Kidney epithelial cell (primary cell): ENCODE results near the gene SMYD1. TPM values are rescaled to one million over a fixed set of nuclear protein-coding genes. Genes with fewer than 3 reads are reported as not detected.

Experiments
- DNase-seq: peaks from one replicate; pipeline ENCODE4 v3.0.0-alpha.2; 2010; ENCODE audit warnings: low read depth
- H3K27me3 ChIP-seq: 2 replicates; pipeline ENCODE4 v1.6.0; 2011; ENCODE audit warnings: low read length; ENCODE audit not compliant: control insufficient read depth, insufficient read depth
- H3K36me3 ChIP-seq: 2 replicates; pipeline ENCODE4 v1.5.1; 2011; ENCODE audit warnings: low read length; ENCODE audit not compliant: control insufficient read depth, insufficient read depth
- H3K4me3 ChIP-seq: 2 replicates; pipeline ENCODE4 v1.5.1; 2011; ENCODE audit warnings: low read depth, mild to moderate bottlenecking, control low read depth, low read length
- CTCF ChIP-seq: IDR thresholded peaks from 2 replicates; pipeline ENCODE4 v1.5.1; 2011; ENCODE audit warnings: mild to moderate bottlenecking, moderate library complexity, low read length, control low read depth, inconsistent platforms; ENCODE audit not compliant: insufficient read depth, poor library complexity, severe bottlenecking
- total RNA-seq: library from RNA; depleted of rRNA; stranded (reverse); fragments of >200 nt; gene quantifications from 2 replicates; pipeline ENCODE4 v1.2.3, GENCODE V29; 2015

The SMYD1 gene
- total RNA-seq, 1 donor from 2014 or later = not detected

GRCh38 chr2:88068044-88068443 is 419 bp downstream of the SMYD1 start:
- Histone ChIP-seq H3K4me3 (no peak overlapping the region), H3K36me3 (no peaks in the 10 kb centered on the region), H3K27me3 (no peaks in the 10 kb centered on the region)
- DNase-seq = no peak
- TF ChIP-seq CTCF = no peak

- no peak overlapping the region for H3K4me3 ChIP-seq
- no peaks in the 10 kb centered on the region for H3K36me3 ChIP-seq
- no peaks in the 10 kb centered on the region for H3K27me3 ChIP-seq
- no peak for DNase-seq
- TF ChIP-seq CTCF = no peak
Measured at GRCh38 chr2:88069117-88069516, 1.5 kb downstream of the SMYD1 start.

- Histone ChIP-seq H3K4me3 (no peak overlapping the region), H3K36me3 (no peaks in the 10 kb centered on the region), H3K27me3 (no peaks in the 10 kb centered on the region)
- no peak for TF ChIP-seq CTCF
- no peak for DNase-seq
Measured at GRCh38 chr2:88070055-88070454, 2.4 kb downstream of the SMYD1 start.

GRCh38 chr2:88071365-88071764 is 3.7 kb downstream of the SMYD1 start:
- H3K36me3 ChIP-seq = no peaks in the 10 kb centered on the region
- DNase-seq = no peak
- no peak overlapping the region for H3K4me3 ChIP-seq
- TF ChIP-seq CTCF = no peak
- H3K27me3 ChIP-seq = no peaks in the 10 kb centered on the region

GRCh38 chr2:88074150-88074549 is 6.5 kb downstream of the SMYD1 start:
- no peak for DNase-seq

GRCh38 chr2:88074854-88075292 is 7.2 kb downstream of the SMYD1 start:
- peak; percentile 21 for DNase-seq
- H3K27me3 ChIP-seq = no peaks in the 10 kb centered on the region
- no peaks in the 10 kb centered on the region for H3K36me3 ChIP-seq
- no peak overlapping the region for H3K4me3 ChIP-seq
- no peak for TF ChIP-seq CTCF

More at GRCh38 chr2:88074150-88074549, 6.5 kb downstream of the SMYD1 start:
- H3K27me3 ChIP-seq = no peaks in the 10 kb centered on the region
- no peak for TF ChIP-seq CTCF
- no peak overlapping the region for H3K4me3 ChIP-seq
- H3K36me3 ChIP-seq = no peaks in the 10 kb centered on the region
